ENCODE data around the gene PITPNM3.

The PITPNM3 gene

GRCh38 chr17:6483507-6483906 lies 72.8 kb downstream of the PITPNM3 start:
- TF ChIP-seq MAX (IDR thresholded peaks at IDR 0.05) (no peak), TAF1 (IDR thresholded peaks at IDR 0.05; ENCODE audit: low read depth) (no peak), TEAD4 (IDR thresholded peaks at IDR 0.05) (no peak), RAD21 (IDR thresholded peaks at IDR 0.05; ENCODE audit: low read depth) (no peak), EGR1 (IDR thresholded peaks at IDR 0.05) (no peak), CEBPB (IDR thresholded peaks at IDR 0.05) (no peak), FOXM1 (IDR thresholded peaks at IDR 0.05; ENCODE audit: borderline replicate concordance, low read depth) (no peak), REST (IDR thresholded peaks at IDR 0.05; ENCODE audit: low read depth) (no peak), CREB1 (IDR thresholded peaks at IDR 0.05; ENCODE audit: low read depth) (no peak), NFIC (IDR thresholded peaks at IDR 0.05) (no peak), ZBTB7A (IDR thresholded peaks at IDR 0.05; ENCODE audit: low read depth) (no peak), TCF12 (IDR thresholded peaks at IDR 0.05; ENCODE audit: low read depth) (no peak), USF1 (IDR thresholded peaks at IDR 0.05) (no peak), EP300 (IDR thresholded peaks at IDR 0.05; ENCODE audit: borderline replicate concordance) (no peak), YY1 (IDR thresholded peaks at IDR 0.05; ENCODE audit: low read depth) (no peak)

- TF ChIP-seq RAD21 (IDR thresholded peaks at IDR 0.05; ENCODE audit: low read depth) (no peak), MAX (IDR thresholded peaks at IDR 0.05) (no peak), EGR1 (IDR thresholded peaks at IDR 0.05) (no peak), CEBPB (IDR thresholded peaks at IDR 0.05) (no peak)
Observed at GRCh38 chr17:6482105-6482455, 74.3 kb downstream of the PITPNM3 start.

- TF ChIP-seq EP300 (IDR thresholded peaks at IDR 0.05; ENCODE audit: borderline replicate concordance) (no peak), TEAD4 (IDR thresholded peaks at IDR 0.05) (no peak), TAF1 (IDR thresholded peaks at IDR 0.05; ENCODE audit: low read depth) (no peak), REST (IDR thresholded peaks at IDR 0.05; ENCODE audit: low read depth) (no peak), FOXM1 (IDR thresholded peaks at IDR 0.05; ENCODE audit: borderline replicate concordance, low read depth) (no peak), USF1 (IDR thresholded peaks at IDR 0.05) (no peak), YY1 (IDR thresholded peaks at IDR 0.05; ENCODE audit: low read depth) (no peak), CEBPB (IDR thresholded peaks at IDR 0.05) (no peak), EGR1 (IDR thresholded peaks at IDR 0.05) (no peak)
Observed at GRCh38 chr17:6480303-6480675, 76.1 kb downstream of the PITPNM3 start.

- no peak for TF ChIP-seq ZBTB7A (IDR thresholded peaks at IDR 0.05; ENCODE audit: low read depth)
- TF ChIP-seq YY1 (IDR thresholded peaks at IDR 0.05; ENCODE audit: low read depth), result no peak
- TF ChIP-seq EGR1 (IDR thresholded peaks at IDR 0.05), result no peak
- TF ChIP-seq EP300 (IDR thresholded peaks at IDR 0.05; ENCODE audit: borderline replicate concordance), result no peak
- no peak for TF ChIP-seq CREB1 (IDR thresholded peaks at IDR 0.05; ENCODE audit: low read depth)
- TF ChIP-seq FOXM1 (IDR thresholded peaks at IDR 0.05; ENCODE audit: borderline replicate concordance, low read depth), result no peak
Observed at GRCh38 chr17:6479622-6480302, 76.6 kb downstream of the PITPNM3 start.

- TF ChIP-seq CEBPB (IDR thresholded peaks at IDR 0.05), result no peak
Observed at GRCh38 chr17:6478486-6478885, 77.9 kb downstream of the PITPNM3 start.

- TF ChIP-seq USF1 (IDR thresholded peaks at IDR 0.05), result no peak
Observed at GRCh38 chr17:6477831-6478383, 78.4 kb downstream of the PITPNM3 start.

Data from Ishikawa (cell line).